GM18499 (cell line): ENCODE measurements around the gene CHFR.
A peak's percentile ranks its signal among the peaks of the same experiment; 100 is the strongest.
"Not testable (repeated sequence)": the region's sequence is repeated elsewhere in the genome, so short reads cannot be mapped to it uniquely, and the experiment has no call there.

Experiments used
- ATAC-seq: cut with Tn5 transposase; IDR thresholded peaks from one replicate; pipeline ENCODE4 v1.9.1; 2021; ENCODE audit warnings: moderate number of reproducible peaks; ENCODE audit not compliant: insufficient read depth, unreplicated experiment

CHFR gene

GRCh38 chr12:132887513-132888351, at the start of gene CHFR:
Gene CHFR (minus strand): TSS chr12:132887605. CDS start chr12:132887328, 277 bp downstream.
- peak; percentile 81 for ATAC-seq

GRCh38 chr12:132936921-132937320, 49.5 kb upstream of the CHFR start:
- ATAC-seq: not testable (repeated sequence)

GRCh38 chr12:132936163-132936562, 48.8 kb upstream of the CHFR start:
- ATAC-seq: no peak

- ATAC-seq: no peak
Observed at GRCh38 chr12:132926415-132926833, 39.0 kb upstream of the CHFR start.

GRCh38 chr12:132925597-132926414, 38.4 kb upstream of the CHFR start:
- no peak for ATAC-seq

GRCh38 chr12:132924356-132924755, 37.0 kb upstream of the CHFR start:
- ATAC-seq: no peak

GRCh38 chr12:132923356-132923909, 36.0 kb upstream of the CHFR start:
- no peak for ATAC-seq

- ATAC-seq: no peak
Observed at GRCh38 chr12:132922676-132923075, 35.3 kb upstream of the CHFR start.

- ATAC-seq: no peak
Observed at GRCh38 chr12:132921685-132922084, 34.3 kb upstream of the CHFR start.

- ATAC-seq: no peak
Observed at GRCh38 chr12:132918680-132919079, 31.3 kb upstream of the CHFR start.

GRCh38 chr12:132909030-132909368, 21.6 kb upstream of the CHFR start:
- no peak for ATAC-seq

- peak; percentile 87 for ATAC-seq
Observed at GRCh38 chr12:132908145-132909029, 21.0 kb upstream of the CHFR start.

GRCh38 chr12:132907789-132908144, 20.4 kb upstream of the CHFR start:
- ATAC-seq: not testable (repeated sequence)

GRCh38 chr12:132907216-132907615, 19.8 kb upstream of the CHFR start:
- no peak for ATAC-seq

GRCh38 chr12:132904718-132905328, 17.4 kb upstream of the CHFR start:
- ATAC-seq: no peak

GRCh38 chr12:132899033-132899432, 11.6 kb upstream of the CHFR start:
- ATAC-seq: no peak

- no peak for ATAC-seq
Observed at GRCh38 chr12:132888852-132889251, 1.4 kb upstream of the CHFR start.

GRCh38 chr12:132886529-132887477, 602 bp downstream of the CHFR start:
- ATAC-seq: no peak

- no peak for ATAC-seq
Observed at GRCh38 chr12:132881818-132882217, 5.6 kb downstream of the CHFR start.
